ENCODE measurements around the gene ROR1. TPM values are rescaled to one million over a fixed set of nuclear protein-coding genes. Genes with fewer than 3 reads are reported as not detected.

The ROR1 gene
- total and polyA plus RNA-seq, 9 of the 15 experiments (the other 6 are each of a cell fraction or from before 2014, with no cell fraction given): 0.02 TPM; not detected in 8

DNA sequence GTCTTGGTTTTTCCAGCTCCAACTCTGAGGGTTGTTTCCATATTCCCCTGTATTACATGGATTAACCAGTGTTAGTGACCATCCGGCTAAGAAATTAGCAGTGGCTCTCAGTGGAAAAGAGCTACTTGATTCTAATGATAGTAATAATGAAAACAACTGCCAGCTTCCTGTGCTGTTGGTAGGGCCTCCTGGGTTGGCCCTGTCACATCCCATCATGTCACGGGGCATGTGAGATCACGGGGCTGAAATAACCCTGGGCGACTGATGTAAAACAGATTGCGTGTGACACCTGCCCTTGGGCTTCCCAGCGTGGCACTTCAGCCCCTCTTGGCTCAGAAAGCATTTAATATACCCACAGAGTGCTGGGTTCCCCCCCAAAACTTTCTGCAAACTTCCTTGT, 149.0 kb downstream of the ROR1 start:
- Histone ChIP-seq H3K9ac (ENCODE audit: insufficient read depth in 1 of 2, low read depth in 2 of 2, low read length in 2 of 2) (no peak overlapping the region), H2AFZ (ENCODE audit: low read depth, low read length) (no peak overlapping the region), H3K27ac (ENCODE audit: extremely low read depth, low read depth, low read length) (no peak overlapping the region), H3K9me3 (replicated peaks; ENCODE audit: control insufficient read depth, insufficient read depth, low read depth, low read length) (no peaks in the 10 kb centered on the region), H3K4me3 (no peak overlapping the region), H3K27me3 (ENCODE audit: control insufficient read depth in 2 of 2, insufficient read depth in 2 of 2, low read length in 2 of 2) (no peaks in the 10 kb centered on the region), H3K36me3 (ENCODE audit: control insufficient read depth, insufficient read depth, low read length) (no peaks in the 10 kb centered on the region), H3K9me1 (ENCODE audit: control insufficient read depth, insufficient read depth, low read length) (no peaks in the 10 kb centered on the region), H4K20me1 (replicated peaks; ENCODE audit: control insufficient read depth, insufficient read depth, low read length) (no peaks in the 10 kb centered on the region), H3K4me1 (replicated peaks in 1 of 2; ENCODE audit: control insufficient read depth in 2 of 2, insufficient read depth in 2 of 2, low read length in 2 of 2) (no peaks in the 10 kb centered on the region), H3K79me2 (ENCODE audit: control insufficient read depth, insufficient read depth, low read length) (no peaks in the 10 kb centered on the region), H3K4me2 (ENCODE audit: insufficient read depth, low read length) (no peak overlapping the region)
- in situ Hi-C loops (cut with MboI): no loop called here
- FAIRE-seq (no peak), DNase-seq (ENCODE audit: extremely low read depth in 1 of 4, low spot score in 3 of 4) (no peak), ATAC-seq (no peak)
- BruUV-seq (replicated peaks): no TSS peak
- TF ChIP-seq ZNF589 (CRISPR knock-in tag; IDR thresholded peaks at IDR 0.05; ENCODE audit: low read depth) (no peak), NFRKB (IDR thresholded peaks at IDR 0.05; ENCODE audit: low read depth) (no peak)
- TF ChIP-seq, protein P1, sequence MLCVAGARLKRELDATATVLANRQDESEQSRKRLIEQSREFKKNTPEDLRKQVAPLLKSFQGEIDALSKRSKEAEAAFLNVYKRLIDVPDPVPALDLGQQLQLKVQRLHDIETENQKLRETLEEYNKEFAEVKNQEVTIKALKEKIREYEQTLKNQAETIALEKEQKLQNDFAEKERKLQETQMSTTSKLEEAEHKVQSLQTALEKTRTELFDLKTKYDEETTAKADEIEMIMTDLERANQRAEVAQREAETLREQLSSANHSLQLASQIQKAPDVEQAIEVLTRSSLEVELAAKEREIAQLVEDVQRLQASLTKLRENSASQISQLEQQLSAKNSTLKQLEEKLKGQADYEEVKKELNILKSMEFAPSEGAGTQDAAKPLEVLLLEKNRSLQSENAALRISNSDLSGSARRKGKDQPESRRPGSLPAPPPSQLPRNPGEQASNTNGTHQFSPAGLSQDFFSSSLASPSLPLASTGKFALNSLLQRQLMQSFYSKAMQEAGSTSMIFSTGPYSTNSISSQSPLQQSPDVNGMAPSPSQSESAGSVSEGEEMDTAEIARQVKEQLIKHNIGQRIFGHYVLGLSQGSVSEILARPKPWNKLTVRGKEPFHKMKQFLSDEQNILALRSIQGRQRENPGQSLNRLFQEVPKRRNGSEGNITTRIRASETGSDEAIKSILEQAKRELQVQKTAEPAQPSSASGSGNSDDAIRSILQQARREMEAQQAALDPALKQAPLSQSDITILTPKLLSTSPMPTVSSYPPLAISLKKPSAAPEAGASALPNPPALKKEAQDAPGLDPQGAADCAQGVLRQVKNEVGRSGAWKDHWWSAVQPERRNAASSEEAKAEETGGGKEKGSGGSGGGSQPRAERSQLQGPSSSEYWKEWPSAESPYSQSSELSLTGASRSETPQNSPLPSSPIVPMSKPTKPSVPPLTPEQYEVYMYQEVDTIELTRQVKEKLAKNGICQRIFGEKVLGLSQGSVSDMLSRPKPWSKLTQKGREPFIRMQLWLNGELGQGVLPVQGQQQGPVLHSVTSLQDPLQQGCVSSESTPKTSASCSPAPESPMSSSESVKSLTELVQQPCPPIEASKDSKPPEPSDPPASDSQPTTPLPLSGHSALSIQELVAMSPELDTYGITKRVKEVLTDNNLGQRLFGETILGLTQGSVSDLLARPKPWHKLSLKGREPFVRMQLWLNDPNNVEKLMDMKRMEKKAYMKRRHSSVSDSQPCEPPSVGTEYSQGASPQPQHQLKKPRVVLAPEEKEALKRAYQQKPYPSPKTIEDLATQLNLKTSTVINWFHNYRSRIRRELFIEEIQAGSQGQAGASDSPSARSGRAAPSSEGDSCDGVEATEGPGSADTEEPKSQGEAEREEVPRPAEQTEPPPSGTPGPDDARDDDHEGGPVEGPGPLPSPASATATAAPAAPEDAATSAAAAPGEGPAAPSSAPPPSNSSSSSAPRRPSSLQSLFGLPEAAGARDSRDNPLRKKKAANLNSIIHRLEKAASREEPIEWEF (CRISPR knock-in tag; IDR thresholded peaks at IDR 0.05): no peak
- ChIA-PET POLR2A (interaction anchor here (0.5 kb wide), 1 partner anchor 102 kb away, joined by 3 read pairs; no protein-coding TSS in a partner anchor), CTCF (ENCODE audit: low intra/inter-chr PET ratio) (no interaction called here)
- whole genome bisulfite sequencing (ENCODE audit: insufficient coverage, low coverage, missing lambda C conversion rate): 4% methylated on average over 6 of the region's 6 CpGs
- intact Hi-C loops (cut with micrococcal nuclease): no loop called here
